Endodermal cell (in vitro differentiated cells): ENCODE measurements around the gene INTS4. TPM values are rescaled to one million over a fixed set of nuclear protein-coding genes. Genes with fewer than 3 reads are reported as not detected.
"Not testable (repeated sequence)": the region's sequence is repeated elsewhere in the genome, so short reads cannot be mapped to it uniquely, and the experiment has no call there.

ENCODE experiments used
- DNase-seq: peaks from one replicate; pipeline ENCODE4 v3.0.0-alpha.2; 2017
- H3K27ac ChIP-seq: 2 replicates; pipeline ENCODE4 v1.5.1; 2013; ENCODE audit warnings: mild to moderate bottlenecking, low read depth, low read length, moderate library complexity
- H3K27me3 ChIP-seq: 2 replicates; pipeline ENCODE4 v1.6.1; 2013; ENCODE audit warnings: mild to moderate bottlenecking, low read length, moderate library complexity; ENCODE audit not compliant: insufficient read depth, control insufficient read depth, poor library complexity, severe bottlenecking
- H3K36me3 ChIP-seq: 2 replicates; pipeline ENCODE4 v1.7.0; 2013; ENCODE audit warnings: mild to moderate bottlenecking, low read length, moderate library complexity; ENCODE audit not compliant: control insufficient read depth, insufficient read depth
- H3K4me1 ChIP-seq: one replicate; pipeline ENCODE4 v1.7.0; 2013; ENCODE audit warnings: low read length; ENCODE audit not compliant: control insufficient read depth, insufficient read depth
- H3K4me3 ChIP-seq: 2 replicates; pipeline ENCODE4 v1.5.1; 2013; ENCODE audit warnings: mild to moderate bottlenecking, low read length, moderate library complexity
- H3K9ac ChIP-seq: 2 replicates; pipeline ENCODE4 v1.6.1; 2013; ENCODE audit warnings: mild to moderate bottlenecking, low read length, moderate library complexity; ENCODE audit not compliant: poor library complexity, severe bottlenecking; ENCODE audit errors: extremely low read depth
- H3K9me3 ChIP-seq: 2 replicates; pipeline ENCODE4 v1.6.1; 2013; ENCODE audit warnings: mild to moderate bottlenecking, low read length, moderate library complexity; ENCODE audit not compliant: control insufficient read depth
- H3K27ac Mint-ChIP-seq: 2 replicates; pipeline ENCODE4 v1.8.0; 2020; ENCODE audit warnings: mixed read lengths
- H3K27me3 Mint-ChIP-seq: 2 replicates; pipeline ENCODE4 v1.8.0; 2021; ENCODE audit warnings: mild to moderate bottlenecking, mixed read lengths; ENCODE audit not compliant: insufficient read depth
- H3K36me3 Mint-ChIP-seq: 2 replicates; pipeline ENCODE4 v1.8.0; 2020; ENCODE audit warnings: low read depth, mixed read lengths
- H3K4me1 Mint-ChIP-seq: 2 replicates; pipeline ENCODE4 v1.8.0; 2020; ENCODE audit warnings: mixed read lengths
- H3K4me3 Mint-ChIP-seq: 2 replicates; pipeline ENCODE4 v1.8.0; 2020; ENCODE audit warnings: mild to moderate bottlenecking, moderate library complexity, mixed read lengths
- H3K9me3 Mint-ChIP-seq: 2 replicates; pipeline ENCODE4 v1.8.0; 2020; ENCODE audit warnings: mild to moderate bottlenecking, mixed read lengths
- WGBS, 2 experiments: methylation state at CpG; one replicate each; pipeline versions ENCODE4 v1.1.5 to v1.1.7; 2013; ENCODE audit warnings: missing lambda C conversion rate in 2 of 2, mixed read lengths in 1 of 2; ENCODE audit not compliant: insufficient coverage in 1 of 2, insufficient read length in 1 of 2; 5-methylcytosine and 5-hydroxymethylcytosine counted together
- long read RNA-seq, 4 experiments: library from polyadenylated mRNA in 2 of 4; library from RNA in 1 of 4; library from capped mRNA in 1 of 4; stranded (forward) in 3 of 4; unstranded in 1 of 4; transcript quantifications; one replicate each; pipeline ENCODE4 v2.0.0, GENCODE V29; 2020 to 2021; ENCODE audit warnings: inconsistent platforms in 1 of 4
- polyA plus RNA-seq, 2 experiments: library from polyadenylated mRNA; stranded (reverse); fragments of 50-300 nt; gene quantifications; one replicate each; pipeline ENCODE4 v1.2.3, GENCODE V29; 2013
- total RNA-seq, 2 donors: library from RNA; stranded (reverse); fragmentation: NEBNext Ultra II Directional in 1 of 2; extraction: Animal tissue kit (Norgen Biotek cat#: 25700) in 1 of 2; gene quantifications; 2 replicates in 1 of 2; 3 replicates in 1 of 2; pipeline ENCODE4 v1.2.1, GENCODE V29; 2021
- TF ChIP-seq, protein P1 (sequence below): fragments of 200-600 bp; sonication (generic); conservative IDR thresholded peaks from 2 replicates; pipeline ENCODE4 v1.5.0; 2021; ENCODE audit warnings: antibody characterized with exemption, mild to moderate bottlenecking

Gene INTS4, protein sequence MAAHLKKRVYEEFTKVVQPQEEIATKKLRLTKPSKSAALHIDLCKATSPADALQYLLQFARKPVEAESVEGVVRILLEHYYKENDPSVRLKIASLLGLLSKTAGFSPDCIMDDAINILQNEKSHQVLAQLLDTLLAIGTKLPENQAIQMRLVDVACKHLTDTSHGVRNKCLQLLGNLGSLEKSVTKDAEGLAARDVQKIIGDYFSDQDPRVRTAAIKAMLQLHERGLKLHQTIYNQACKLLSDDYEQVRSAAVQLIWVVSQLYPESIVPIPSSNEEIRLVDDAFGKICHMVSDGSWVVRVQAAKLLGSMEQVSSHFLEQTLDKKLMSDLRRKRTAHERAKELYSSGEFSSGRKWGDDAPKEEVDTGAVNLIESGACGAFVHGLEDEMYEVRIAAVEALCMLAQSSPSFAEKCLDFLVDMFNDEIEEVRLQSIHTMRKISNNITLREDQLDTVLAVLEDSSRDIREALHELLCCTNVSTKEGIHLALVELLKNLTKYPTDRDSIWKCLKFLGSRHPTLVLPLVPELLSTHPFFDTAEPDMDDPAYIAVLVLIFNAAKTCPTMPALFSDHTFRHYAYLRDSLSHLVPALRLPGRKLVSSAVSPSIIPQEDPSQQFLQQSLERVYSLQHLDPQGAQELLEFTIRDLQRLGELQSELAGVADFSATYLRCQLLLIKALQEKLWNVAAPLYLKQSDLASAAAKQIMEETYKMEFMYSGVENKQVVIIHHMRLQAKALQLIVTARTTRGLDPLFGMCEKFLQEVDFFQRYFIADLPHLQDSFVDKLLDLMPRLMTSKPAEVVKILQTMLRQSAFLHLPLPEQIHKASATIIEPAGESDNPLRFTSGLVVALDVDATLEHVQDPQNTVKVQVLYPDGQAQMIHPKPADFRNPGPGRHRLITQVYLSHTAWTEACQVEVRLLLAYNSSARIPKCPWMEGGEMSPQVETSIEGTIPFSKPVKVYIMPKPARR
- total RNA-seq = 10 to 100 TPM; 37.2 to 42.0 TPM
- polyA plus RNA-seq (2013, experiment 1 of 2) = 38.8 TPM
- polyA plus RNA-seq (2013, experiment 2 of 2) = 38.8 TPM
- long read RNA-seq, experiment 1, partial matches to known transcripts = 4 of 8 reads
- long read RNA-seq, experiment 1, other reads (novel, unspliced or antisense) = 3 of 8 reads
- long read RNA-seq, experiment 2, transcript INTS4-209 (23 exons, 3,156 nt) = major isoform, 32 of 52 reads
- long read RNA-seq, experiment 2, partial matches to known transcripts = 9 of 52 reads
- long read RNA-seq, experiment 2, other reads (novel, unspliced or antisense) = 10 of 52 reads
- long read RNA-seq, experiment 3, transcript INTS4-209 (23 exons, 3,156 nt) = major isoform, 166 of 206 reads
- long read RNA-seq, experiment 3, partial matches to known transcripts = 7 of 206 reads
- long read RNA-seq, experiment 3, other reads (novel, unspliced or antisense) = 32 of 206 reads
- long read RNA-seq, experiment 4, transcript INTS4-209 (23 exons, 3,156 nt) = major isoform, 7 of 15 reads
- long read RNA-seq, experiment 4, partial matches to known transcripts = 4 of 15 reads
- long read RNA-seq, experiment 4, other reads (novel, unspliced or antisense) = 2 of 15 reads

GRCh38 chr11:77994434-77995362 lies at the start of gene INTS4:
INTS4 (minus strand) TSS chr11:77994668; CDS start chr11:77994643, 25 bp downstream.
- Mint-ChIP-seq H3K27me3 (peaks cover 2% of the 10 kb centered on the region), H3K9me3 (no peaks in the 10 kb centered on the region), H3K4me3 (peak within 1 kb of the TSS; percentile 91), H3K4me1 (peaks cover 3% of the 10 kb centered on the region), H3K36me3 (peaks cover 6% of the 10 kb centered on the region), H3K27ac (peak within 1 kb of the TSS; percentile 92)
- Histone ChIP-seq H3K27me3 (no peaks in the 10 kb centered on the region), H3K9me3 (no peaks in the 10 kb centered on the region), H3K4me3 (peak within 1 kb of the TSS; percentile 96), H3K27ac (peak within 1 kb of the TSS; percentile 86), H3K36me3 (peaks cover 7% of the 10 kb centered on the region), H3K9ac (peak within 1 kb of the TSS; percentile 83), H3K4me1 (no peaks in the 10 kb centered on the region)
- TF ChIP-seq, protein P1, sequence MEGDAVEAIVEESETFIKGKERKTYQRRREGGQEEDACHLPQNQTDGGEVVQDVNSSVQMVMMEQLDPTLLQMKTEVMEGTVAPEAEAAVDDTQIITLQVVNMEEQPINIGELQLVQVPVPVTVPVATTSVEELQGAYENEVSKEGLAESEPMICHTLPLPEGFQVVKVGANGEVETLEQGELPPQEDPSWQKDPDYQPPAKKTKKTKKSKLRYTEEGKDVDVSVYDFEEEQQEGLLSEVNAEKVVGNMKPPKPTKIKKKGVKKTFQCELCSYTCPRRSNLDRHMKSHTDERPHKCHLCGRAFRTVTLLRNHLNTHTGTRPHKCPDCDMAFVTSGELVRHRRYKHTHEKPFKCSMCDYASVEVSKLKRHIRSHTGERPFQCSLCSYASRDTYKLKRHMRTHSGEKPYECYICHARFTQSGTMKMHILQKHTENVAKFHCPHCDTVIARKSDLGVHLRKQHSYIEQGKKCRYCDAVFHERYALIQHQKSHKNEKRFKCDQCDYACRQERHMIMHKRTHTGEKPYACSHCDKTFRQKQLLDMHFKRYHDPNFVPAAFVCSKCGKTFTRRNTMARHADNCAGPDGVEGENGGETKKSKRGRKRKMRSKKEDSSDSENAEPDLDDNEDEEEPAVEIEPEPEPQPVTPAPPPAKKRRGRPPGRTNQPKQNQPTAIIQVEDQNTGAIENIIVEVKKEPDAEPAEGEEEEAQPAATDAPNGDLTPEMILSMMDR = no peak
- 0 to 1% methylated on average over 24 to 47 of the region's 47 CpGs for WGBS, 2 experiments
- peak; percentile 100 for DNase-seq

- no peak for DNase-seq
- no peaks in the 10 kb centered on the region for H3K27me3 ChIP-seq
- H3K4me1 ChIP-seq = no peaks in the 10 kb centered on the region
- no peaks in the 10 kb centered on the region for H3K36me3 ChIP-seq
- Mint-ChIP-seq H3K4me3 (no peak overlapping the region), H3K27me3 (peaks cover 10% of the 10 kb centered on the region), H3K27ac (no peak overlapping the region), H3K36me3 (no peaks in the 10 kb centered on the region), H3K4me1 (peaks cover 15% of the 10 kb centered on the region), H3K9me3 (no peaks in the 10 kb centered on the region)
- no peak overlapping the region for H3K4me3 ChIP-seq
- H3K9ac ChIP-seq = no peak overlapping the region
- 96 to 97% methylated on average over 8 to 14 of the region's 14 CpGs for WGBS, 2 experiments
- H3K9me3 ChIP-seq = no peaks in the 10 kb centered on the region
- TF ChIP-seq, protein P1 = no peak
- no peak overlapping the region for H3K27ac ChIP-seq
These were observed 47.5 kb upstream of the INTS4 start for GRCh38 chr11:78041843-78042440.

GRCh38 chr11:78041380-78041719 lies 46.9 kb upstream of the INTS4 start:
- H3K4me1 ChIP-seq, H3K36me3 ChIP-seq, H3K4me3 ChIP-seq, H3K27ac ChIP-seq, H3K27ac Mint-ChIP-seq, H3K9me3 Mint-ChIP-seq, H3K9ac ChIP-seq, H3K36me3 Mint-ChIP-seq, H3K9me3 ChIP-seq, H3K4me3 Mint-ChIP-seq, H3K27me3 ChIP-seq: not testable (repeated sequence)
- WGBS, 2 experiments = 93 to 94% methylated on average over 8 of the region's 8 CpGs
- DNase-seq = peak; percentile 63
- Mint-ChIP-seq H3K27me3 (peaks cover 10% of the 10 kb centered on the region), H3K4me1 (peaks cover 14% of the 10 kb centered on the region)
